HuH-7 (cell line): ENCODE data around the gene C15orf62.

Experiments used
- DNase-seq: peaks from one replicate; pipeline ENCODE4 v3.0.0; 2011; ENCODE audit warnings: low spot score

C15orf62 gene

DNA sequence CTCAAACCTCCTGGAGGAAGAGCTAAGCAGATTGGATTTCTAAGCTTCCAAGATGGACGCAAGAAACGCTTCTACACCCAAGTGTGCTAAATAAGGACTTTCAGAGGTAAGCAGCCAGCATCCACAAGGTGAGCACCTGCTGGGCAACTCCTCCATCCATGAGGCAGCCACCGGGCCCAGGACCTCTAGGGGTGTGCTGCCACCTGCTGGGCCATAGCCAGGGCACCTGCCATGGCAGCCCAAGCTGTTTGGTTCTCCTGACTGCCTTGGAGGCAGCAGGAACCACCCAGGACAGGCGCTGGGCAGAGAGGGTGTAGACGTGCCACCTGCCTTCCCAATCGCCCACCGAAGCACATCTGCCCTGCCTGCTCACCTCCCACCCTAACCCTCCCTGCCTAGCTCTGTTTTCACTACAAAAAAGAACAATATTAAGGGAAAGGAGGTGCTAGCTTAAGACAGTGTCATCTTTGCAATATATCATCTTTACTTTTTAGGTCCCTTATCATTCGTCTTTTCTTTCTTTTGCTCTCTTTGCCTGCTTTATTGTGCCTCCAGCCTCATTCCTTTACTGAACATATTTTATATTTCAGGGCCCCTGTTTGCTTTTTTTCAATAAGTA, 12.9 kb downstream of the C15orf62 start:
- peak; percentile 64 for DNase-seq

DNA sequence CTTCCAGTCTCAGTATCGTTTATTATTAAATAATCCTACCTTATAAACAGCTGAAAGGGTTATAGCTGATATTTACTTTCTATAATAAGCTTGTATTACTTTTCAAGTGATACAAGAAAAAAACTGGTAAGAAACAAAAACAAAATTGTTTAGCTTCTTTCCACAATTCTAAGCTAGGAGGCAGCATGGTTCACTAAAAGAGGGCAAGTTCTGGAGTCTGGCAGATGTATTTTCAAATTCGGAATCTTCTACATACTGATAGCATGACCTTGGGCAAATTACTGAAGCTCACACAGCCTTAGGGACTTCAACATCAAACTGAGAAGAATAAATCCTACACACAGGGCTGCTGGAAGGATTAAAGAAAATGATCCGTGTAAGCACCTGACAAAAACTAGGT, 15.4 kb downstream of the C15orf62 start:
- no peak for DNase-seq

DNA sequence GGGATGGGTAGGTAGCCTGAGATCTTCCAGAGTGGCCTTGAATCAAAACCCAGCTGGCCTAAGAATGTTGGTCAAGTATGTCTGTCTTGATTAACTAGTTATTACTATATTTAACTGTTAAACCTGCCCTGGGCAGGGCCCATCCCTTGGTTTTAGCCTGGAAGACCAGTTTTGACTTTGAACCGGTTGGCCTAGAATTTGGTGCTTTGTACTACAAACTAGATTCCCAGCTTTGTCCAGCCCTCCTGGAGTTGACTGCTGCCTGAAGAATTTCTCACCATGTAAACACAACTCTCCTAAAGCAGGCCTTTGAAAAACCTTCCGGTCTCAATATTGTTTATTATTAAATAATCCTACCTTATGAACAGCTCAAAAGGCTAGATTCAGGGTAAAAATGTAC, 16.0 kb downstream of the C15orf62 start:
- DNase-seq = no peak

DNA sequence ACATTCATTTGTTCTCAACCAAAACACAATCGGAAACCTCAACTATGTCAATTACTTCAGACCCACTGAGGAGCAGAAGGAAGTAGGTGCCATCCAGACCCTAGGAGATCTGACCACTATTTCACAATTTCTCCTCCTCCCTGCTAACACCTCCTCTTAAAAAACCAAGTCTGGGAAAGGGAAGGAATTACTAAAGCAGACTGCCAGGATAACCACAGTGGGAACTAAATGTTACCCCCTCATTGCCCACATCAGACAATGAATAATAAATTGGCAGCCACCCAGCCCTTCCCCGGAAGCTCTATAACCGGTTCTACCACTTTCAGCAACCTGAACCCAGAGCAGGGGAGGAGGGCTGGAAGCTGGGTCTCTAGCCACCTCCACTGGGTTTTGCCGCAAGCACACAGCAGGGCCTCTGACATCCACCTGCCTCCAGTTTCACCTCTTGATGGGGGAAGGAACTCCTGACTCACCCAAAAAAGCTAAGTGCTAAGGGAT, 17.6 kb downstream of the C15orf62 start:
- DNase-seq = no peak

DNA sequence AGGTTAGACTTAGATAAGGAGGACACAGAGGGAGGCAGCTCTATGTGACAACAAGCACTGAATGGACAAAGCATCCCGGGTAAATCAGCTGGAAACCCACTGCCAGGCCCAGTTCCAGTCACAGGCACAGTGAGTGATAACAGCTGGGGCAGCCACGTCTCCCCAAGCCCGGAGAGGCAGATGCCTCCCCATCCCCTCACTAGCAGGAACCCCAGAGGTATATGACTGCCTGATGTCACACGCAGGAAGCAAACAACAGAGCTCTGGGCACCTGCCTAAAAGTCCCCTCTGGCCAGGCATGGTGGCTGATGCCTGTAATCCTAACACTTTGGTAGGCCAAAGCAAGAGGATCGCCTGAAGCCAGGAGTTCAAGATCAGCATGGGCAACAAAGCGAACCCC, 18.2 kb downstream of the C15orf62 start:
- DNase-seq = no peak

DNA sequence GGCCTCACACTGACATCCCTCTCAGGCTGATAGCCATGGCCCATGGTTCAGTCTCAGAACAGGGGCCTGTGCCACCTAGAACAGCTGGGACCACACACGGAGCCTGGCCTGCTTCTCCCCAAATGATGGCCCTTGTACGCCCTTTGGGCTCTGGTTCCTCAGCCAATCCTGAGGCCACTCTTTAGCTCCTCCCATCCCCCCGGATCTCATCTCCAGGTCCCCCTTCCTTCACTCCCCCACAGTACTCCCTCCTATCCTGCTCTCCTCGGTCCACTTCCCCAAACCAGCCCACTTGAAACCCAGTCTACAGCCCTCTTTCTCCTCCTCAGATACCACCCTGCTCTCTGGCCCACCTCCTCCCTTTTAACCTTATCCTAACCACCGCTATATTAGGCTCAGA, 19.3 kb downstream of the C15orf62 start:
- no peak for DNase-seq

DNA sequence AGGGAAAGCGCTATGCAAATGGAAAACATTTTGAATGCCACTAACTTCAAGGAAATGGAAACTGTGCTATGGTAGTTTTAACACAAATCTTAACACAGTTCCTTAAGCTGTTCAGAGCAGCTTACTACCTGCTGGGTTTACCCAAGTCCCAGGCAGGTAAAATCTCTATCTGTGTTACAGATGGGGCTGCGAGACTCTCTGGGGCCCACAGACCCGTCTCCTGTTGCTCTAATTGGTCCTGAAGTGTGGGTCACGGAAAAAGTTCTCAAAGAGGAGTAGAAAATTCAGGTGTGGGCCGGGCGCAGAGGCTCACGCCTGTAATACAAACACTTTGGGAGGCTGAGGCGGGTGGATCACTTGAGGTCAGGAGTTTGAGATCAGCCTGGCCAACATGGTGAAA, 20.2 kb downstream of the C15orf62 start:
- no peak for DNase-seq

DNA sequence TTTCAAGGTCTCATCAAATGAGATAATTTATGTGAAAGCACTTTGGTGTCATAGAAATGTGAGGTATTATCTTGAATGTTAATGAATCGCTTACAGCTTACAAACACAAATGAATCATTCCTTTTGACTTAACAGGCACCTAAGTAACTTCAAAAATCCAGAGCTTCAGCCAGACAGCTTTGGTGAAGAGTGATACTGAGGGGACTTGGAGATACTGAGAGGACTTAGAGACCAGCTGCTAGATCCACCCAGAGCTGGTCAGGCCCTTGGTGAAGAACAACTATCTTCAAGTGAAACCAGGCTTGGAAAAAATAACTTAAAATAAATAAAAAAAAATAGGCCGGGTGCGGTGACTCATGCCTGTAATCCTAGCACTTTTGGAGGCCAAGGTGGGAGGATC, 20.9 kb downstream of the C15orf62 start:
- no peak for DNase-seq

DNA sequence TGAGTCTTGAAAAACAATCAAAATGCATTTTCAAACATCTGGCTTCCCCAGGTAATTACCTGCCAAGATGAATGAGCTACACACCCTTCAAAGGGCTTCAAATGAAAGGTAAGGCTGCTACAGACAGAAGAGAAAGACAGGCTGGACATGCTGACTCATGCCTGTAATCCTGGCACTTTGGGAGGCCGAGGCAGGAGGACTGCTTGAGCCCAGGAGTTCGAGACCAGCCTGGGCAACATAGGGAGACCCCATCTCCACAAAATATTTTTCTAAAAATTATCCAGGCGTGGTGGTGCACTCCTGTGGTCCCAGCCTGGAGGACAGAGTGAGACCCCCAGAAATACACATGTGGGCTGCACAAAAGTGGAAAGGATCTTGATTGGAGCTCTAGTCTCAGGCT, 22.6 kb downstream of the C15orf62 start:
- DNase-seq = no peak

DNA sequence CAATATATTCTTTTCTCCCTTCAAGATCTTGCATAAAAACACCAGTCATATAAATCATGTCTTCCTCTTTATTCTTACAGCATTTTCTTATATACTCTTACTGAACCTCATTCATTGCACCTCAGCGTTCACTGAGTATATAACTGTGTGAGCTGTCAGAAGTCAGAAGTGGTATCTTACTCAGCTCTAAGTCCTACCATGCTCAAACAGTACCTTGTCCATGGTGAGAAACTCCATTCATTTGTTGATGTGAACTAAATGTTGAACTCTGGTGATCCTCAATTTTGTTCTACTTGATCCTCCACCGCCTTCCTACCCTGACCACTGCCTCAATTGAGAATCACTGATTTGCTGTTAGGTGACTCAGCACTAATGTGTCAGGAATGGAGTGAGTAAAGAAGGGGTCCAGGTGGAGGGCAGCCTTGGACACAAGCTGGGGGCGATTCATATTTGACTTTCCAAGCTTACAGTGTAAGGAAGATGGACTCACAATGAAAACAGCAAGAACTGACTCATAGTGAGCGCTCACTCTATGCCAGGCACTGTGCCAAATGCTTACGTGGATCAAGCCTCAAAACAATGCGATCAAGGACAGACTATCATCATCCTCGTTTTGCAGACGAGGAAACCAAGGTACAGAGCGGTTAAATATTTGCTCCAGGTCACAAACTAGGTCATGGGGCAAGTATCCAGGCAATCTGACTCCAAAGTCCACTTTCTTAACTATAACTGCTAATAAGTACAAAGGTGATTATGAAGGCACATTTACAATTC, 23.6 kb downstream of the C15orf62 start:
- DNase-seq = no peak

DNA sequence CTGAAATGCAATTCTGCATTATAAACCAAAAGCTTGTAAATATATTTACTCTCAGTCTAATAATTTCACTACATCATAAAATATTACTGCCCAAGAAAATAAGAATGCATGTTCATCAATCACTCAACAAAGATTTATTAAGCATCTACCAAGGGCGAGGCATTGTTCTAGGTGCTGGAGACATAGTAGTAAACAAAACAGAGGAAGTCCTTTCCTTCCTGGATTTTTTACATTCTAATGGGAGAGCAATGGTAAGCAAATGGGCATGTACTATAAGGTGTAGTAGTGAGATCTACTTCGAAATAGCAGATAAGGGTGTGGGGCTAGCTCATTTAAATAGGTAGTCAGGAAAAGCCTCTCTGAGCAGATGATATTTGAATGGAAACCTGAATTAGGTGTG, 26.3 kb downstream of the C15orf62 start:
- no peak for DNase-seq

DNA sequence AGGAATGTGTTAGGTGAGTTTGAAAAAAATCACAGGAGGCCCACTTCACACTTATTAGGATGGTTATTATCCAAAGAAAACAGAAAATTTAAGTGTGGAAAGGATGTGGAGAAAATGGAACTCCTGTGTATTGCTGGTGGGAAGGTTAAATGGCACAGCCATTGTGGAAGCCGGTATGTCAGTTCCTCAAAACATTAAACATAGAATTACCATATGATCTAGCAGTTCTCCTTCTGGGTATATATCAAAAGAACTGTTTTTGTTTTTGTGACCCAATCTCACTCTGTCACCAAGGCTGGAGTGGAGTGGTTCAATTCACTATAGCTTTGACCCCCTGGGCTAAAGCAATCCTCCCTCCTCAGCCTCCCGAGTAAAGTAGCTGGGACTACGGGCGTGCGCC, 26.7 kb downstream of the C15orf62 start:
- DNase-seq = no peak

DNA sequence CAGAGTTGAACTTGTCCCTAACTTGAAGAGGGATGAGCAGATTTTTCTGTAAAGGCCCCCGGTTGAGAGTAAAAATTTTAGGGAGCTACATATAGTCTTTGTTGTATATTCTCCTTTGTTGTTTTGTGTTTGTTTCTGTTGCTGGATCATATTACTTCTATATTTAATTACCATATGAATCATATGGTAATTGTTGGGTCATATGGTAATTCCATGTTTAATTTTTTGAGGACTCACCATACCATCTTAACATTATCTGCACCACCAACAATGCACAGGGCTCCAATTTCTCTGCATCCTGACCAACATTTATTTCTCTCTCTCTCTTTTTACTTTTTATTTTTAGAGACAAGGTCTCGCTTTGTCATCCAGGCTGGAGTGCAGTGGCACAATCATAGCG, 29.7 kb downstream of the C15orf62 start:
- DNase-seq = no peak

DNA sequence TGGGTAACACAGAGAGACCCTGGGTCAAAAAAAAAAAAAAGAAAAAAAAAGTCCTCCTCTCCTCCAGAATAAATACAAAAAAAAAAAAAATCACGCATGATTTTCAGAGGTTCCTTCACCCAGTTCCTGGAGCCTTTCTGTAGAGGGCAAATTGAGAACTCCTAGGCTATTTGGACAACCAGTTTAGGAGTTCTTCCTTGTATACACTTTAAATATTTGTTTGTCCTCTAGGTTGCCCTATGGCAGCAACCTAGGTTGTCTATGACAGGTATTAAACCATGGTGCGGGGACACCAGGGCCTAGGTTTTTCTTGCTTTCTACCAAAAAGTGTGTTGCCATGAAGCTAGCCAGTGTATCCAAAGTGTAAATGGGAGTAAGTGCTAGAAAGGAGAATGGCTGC, 33.3 kb downstream of the C15orf62 start:
- no peak for DNase-seq

DNA sequence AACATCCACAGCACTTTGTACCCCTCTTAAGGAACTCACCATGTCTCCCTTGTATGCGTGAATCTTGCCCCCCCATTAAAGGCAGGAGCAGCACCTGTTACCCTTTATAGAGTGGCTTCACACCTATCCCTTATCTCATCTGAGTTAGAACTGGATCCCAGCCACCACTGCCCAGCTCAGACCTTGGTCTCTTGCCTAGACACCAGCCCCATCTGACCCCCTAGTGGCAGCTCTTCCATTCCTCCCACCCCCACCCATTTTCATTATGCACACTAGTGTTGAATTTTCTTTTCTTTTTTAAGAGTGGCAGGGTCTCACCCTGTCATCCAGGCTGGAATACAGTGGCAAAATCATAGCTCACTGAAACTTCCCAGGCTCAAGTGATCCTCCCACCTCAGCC, 33.9 kb downstream of the C15orf62 start:
- no peak for DNase-seq

DNA sequence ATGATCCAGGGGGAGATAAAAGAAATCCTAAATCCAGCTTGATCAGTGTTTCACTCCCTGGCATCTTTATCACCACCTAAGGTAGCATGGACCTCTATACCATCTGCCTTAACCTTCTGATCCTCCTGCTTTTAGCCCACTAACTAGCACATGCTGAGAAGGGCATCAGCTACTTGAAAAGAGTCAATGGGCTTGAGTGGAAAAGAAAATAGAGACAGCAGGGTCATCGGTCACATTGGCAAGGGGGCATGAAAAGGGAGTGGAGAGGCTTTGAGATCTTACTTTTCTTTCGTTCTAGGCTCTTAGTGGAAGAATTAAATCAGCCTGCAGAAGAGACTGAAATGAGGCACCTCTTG, 36.9 kb downstream of the C15orf62 start:
- DNase-seq = no peak

DNA sequence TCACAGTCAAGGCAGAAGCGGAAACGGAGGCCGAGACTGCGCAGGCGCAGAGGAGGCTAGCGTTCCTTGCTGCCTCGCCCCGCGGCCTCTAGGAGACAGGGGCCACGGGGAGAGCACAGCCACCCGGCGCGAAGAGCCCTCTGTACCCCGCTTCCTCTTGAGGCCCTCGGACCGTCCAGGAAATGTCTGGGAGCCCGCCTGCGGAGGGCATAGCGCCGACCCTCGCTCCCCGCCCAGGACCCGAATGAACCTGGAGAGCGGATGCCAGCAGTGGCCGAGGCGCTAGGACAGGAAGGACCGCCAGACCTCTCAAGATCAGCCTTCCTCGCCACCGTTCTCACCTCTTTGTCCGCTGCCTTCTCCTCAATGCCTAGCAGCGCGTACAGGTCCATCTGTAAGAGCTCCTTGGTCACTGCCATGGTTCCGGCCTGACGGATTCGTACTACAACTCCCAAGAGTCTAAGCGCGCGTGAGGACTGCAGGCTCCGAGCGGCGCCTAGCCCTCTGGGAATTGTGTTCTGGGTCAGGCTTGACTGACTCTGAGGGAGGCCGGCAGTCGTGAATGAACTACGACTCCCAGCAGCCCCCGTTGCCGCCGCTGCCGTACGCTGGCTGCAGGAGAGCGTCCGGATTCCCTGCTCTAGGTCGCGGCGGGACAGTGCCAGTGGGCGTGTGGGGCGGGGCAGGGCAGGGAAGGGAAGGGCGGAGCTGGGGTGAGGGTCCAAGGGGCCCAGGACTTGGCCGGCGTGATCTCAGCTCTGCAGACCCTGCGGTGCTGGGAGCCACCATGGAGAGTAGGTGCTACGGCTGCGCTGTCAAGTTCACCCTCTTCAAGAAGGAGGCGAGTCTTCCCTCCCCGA, 37.5 kb downstream of the C15orf62 start, which contains the start of the genes DNAJC17 and ZFYVE19:
Gene DNAJC17 (minus strand): TSS at position 446 of the 860 bp plus-strand sequence. CDS start 27 bp downstream, at position 419.
Gene ZFYVE19 (plus strand): TSS at position 62 of the 860 bp plus-strand sequence. CDS start 501 bp downstream, at position 563.
- peak; percentile 77 for DNase-seq

DNA sequence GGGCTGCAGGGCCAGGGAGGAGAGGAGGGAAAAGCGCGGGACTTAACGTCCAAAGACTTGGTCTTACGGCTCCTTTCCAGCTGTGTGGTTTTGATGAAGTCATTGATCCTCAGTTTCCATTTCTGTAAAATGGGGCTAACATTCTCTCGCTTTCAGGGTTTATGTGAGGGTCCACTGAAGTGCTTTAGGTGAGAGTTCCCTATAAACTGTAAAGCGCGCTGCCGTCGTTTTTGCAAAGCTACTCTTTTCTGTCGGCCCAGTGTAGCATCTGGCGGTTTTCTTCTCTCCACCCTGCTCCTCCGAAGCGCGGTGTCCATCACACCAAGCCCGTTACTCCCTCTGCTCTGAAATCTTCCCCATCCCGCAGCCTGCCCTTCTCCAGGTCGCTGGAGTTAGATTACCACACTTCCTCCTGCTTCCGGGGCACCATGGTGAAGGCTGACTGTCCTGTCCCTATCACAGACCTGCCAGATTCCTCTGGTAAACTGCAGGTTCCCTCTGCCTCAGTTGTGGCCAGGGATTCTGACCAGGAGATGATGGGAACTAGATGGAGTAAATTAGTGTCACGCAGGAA, 38.2 kb downstream of the C15orf62 start:
- DNase-seq = no peak

DNA sequence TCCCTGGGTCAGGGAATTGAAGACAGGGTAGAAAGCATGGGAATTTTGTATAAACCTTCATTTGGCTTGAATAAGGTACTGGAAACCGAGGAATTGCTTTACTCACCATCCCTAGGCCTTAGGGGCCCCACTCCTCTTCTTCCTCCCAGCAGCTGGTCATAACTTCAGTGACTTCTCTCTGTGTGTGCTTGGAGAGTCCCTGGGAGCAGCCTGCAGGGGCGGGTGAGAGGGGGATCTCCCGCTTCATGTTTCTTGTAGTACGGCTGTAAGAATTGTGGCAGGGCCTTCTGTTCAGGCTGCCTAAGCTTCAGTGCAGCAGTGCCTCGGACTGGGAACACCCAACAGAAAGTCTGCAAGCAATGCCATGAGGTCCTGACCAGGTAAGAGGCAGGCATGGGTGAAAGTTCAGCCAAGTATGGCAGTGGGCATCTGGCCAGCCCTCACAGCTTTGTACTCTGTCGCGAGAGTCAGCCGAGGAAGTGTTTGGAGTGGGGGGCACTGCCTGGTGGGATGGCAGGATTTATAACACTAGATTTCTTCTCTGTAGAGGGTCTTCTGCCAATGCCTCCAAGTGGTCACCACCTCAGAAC, 39.2 kb downstream of the C15orf62 start:
- no peak for DNase-seq

DNA sequence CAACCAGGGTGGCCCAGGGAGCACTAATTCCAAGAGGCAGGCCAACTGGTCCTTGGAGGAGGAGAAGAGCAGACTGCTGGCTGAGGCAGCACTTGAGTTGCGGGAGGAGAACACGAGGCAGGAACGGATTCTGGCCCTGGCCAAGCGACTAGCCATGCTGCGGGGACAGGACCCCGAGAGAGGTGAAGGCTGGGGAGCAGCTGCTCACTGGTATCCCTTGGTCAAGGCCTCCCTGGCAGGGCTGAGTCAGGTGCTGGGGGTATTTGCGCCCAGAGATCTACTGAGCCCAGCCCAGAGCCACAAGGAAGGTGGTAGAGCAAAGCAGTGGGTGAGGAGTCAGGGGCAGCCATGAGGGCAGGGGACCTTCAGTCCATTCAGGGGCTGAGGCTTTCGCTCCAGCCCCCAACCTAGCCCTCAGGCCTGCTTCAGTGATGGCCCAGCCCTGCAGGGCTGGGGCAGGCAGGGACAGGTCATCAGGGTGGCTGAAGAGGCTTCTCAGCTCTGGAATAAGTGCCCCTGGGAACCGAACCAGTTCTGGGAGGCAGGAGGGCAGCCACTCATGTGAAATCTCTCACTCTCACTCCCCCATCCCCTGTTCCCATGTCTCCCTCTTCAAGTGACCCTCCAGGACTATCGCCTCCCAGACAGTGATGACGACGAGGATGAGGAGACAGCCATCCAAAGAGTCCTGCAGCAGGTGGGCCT, 43.1 kb downstream of the C15orf62 start:
- no peak for DNase-seq

DNA sequence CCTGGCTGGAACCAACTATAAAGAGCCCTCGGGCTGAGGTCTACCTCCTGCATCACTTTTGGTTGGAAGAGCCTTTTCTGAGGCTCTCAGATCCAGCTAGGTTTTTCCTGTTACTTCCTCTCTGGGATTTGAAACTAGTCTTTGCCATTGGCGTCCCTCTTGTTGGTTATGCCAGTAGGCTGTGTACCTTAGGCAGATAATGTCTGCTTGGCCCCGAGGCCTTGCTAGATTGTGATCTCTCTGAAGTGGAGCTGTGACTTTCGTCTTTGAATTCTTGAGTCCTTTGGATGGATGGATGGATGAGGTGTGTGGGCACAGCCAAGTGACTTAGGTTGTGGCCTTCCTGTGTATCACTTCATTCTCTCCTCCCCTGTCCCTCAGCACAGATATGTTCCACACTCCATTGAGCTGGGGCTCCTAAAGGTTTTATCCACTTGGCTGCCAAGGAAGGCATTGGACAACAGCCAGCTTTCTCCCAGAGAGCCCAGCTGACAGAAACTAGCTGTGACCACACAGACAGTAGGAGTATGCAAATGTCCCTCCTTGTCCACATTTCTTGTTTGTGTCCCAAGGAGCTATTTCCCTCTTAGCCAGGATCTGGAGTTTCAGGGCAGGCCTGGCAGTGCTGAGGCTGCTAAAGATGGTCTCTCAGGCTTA, 45.4 kb downstream of the C15orf62 start:
- DNase-seq = no peak
